ENCODE results near the gene PALS1.

PALS1 gene

DNA sequence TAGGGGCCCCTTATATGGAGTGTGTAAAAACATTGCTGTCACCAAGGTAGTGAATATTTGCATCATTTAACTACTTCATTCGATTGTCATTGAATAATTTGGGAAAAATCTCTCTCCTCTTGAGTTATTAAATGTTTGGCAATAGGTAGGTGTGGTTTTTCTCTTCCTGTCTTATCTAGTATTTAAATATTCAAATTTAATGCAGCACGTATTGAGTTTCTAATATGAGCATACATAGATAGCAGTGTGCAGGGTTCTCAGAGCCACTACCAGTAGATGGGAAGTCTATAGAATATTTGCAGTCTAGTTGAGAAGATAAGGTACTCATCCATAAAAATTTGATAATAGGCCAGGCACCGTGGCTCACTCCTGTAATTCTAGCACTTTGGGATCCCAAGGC, 16.7 kb downstream of the PALS1 start:
- TF ChIP-seq, protein P1, sequence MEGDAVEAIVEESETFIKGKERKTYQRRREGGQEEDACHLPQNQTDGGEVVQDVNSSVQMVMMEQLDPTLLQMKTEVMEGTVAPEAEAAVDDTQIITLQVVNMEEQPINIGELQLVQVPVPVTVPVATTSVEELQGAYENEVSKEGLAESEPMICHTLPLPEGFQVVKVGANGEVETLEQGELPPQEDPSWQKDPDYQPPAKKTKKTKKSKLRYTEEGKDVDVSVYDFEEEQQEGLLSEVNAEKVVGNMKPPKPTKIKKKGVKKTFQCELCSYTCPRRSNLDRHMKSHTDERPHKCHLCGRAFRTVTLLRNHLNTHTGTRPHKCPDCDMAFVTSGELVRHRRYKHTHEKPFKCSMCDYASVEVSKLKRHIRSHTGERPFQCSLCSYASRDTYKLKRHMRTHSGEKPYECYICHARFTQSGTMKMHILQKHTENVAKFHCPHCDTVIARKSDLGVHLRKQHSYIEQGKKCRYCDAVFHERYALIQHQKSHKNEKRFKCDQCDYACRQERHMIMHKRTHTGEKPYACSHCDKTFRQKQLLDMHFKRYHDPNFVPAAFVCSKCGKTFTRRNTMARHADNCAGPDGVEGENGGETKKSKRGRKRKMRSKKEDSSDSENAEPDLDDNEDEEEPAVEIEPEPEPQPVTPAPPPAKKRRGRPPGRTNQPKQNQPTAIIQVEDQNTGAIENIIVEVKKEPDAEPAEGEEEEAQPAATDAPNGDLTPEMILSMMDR (IDR thresholded peaks at IDR 0.05), result no peak

DNA sequence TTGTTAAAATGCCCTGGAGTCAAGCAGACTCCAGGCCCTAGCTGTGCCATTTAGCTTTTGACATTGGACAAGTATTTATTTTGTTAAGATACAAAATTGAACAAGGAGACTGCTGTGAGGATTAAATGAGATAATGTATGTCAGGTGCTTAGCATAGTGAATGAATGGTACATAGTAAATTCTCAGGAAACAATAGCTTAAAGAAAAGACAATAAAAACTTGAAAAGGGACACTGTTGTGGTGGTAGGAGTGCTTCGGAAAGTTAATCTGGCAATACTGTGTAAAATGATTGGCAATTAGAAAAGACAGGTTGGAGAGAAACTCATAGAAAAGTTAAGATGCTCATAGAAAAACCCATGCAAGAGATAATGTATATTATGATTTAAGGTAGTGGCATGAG, 19.7 kb downstream of the PALS1 start:
- TF ChIP-seq, protein P1 (IDR thresholded peaks at IDR 0.05), result no peak

DNA sequence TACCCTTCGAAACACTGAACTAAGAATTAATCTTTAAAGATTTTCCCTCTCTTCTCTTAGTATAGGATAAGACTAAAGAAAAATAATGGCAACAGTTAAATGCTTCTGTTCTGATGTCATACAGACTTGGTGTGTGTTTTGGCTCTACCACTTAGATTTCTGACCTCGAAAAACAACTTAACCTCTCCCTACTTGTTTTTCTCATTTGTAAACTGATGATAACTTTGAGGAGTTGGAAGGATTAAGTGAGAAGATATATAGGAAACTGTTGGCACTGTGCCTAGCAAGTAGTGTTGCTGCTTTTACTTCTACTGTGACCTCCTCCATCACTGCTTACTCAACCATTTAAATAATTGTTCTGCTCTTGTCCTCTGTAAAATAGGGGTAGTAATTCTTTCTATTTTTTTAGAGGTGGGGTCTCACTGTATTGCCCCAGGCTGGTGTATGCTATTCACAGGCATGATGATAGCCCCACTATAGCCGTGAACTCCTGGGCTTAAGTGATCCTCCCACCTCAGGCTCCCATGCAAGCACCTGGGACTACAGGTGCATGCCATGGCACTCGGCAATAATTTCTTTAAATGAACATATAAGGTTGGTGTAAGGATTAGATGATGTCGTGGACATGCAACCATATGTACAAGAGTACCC, 22.4 kb downstream of the PALS1 start:
- TF ChIP-seq, protein P1 (IDR thresholded peaks at IDR 0.05), result no peak

DNA sequence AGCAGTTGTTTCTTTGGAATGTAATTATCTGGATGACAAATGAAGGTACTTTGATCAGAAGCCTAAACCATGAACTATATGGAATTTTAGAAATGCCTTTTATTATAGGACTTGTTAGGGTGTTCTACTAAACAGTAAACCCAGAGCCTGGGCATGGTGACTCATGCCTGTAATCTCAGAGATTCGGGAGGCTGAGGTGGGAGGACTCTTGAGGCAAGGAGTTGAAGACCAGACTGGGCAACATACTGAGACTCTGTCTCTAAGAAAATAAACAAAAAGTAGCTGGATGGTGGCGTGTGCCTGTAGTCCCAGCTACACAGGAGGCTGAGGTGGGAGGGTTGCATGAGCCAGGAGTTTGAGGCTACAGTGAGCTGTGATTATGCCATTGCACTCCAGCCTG, 23.9 kb downstream of the PALS1 start:
- TF ChIP-seq, protein P1 (IDR thresholded peaks at IDR 0.05), result no peak

DNA sequence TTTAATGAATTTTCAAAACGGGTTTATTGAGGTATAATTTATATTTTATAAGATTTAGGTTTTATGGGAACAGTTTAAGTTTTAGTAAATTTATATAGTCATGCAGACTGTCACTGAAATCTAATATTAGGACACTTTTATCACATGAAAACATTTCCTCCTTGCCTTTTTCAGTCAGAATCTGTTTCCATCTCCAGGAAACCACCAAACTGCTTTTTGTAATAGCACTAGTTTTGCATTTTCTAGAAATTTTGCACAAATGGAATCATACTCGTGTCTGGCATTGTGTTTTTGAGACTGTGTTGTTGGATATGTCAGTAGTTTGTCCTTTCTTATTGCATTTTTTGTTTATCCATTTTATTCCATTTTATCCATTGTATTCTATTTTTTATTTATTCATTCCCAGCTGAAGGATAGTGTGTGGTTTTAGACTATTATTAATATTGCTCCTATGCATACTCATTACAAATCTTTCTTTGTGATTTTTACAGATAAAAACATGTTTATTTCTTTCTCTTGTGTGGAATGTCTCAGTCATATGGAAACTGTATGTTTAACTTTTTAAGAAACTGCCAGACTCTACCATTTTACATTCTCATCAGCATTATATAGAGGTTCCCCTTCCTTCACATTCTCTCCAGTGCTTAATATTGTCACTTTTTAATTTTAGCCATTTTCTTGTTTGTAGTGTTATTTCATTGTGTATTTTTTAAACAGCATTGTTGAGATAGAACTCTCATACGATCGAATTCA, 26.5 kb downstream of the PALS1 start:
- TF ChIP-seq, protein P1 (IDR thresholded peaks at IDR 0.05), result no peak

DNA sequence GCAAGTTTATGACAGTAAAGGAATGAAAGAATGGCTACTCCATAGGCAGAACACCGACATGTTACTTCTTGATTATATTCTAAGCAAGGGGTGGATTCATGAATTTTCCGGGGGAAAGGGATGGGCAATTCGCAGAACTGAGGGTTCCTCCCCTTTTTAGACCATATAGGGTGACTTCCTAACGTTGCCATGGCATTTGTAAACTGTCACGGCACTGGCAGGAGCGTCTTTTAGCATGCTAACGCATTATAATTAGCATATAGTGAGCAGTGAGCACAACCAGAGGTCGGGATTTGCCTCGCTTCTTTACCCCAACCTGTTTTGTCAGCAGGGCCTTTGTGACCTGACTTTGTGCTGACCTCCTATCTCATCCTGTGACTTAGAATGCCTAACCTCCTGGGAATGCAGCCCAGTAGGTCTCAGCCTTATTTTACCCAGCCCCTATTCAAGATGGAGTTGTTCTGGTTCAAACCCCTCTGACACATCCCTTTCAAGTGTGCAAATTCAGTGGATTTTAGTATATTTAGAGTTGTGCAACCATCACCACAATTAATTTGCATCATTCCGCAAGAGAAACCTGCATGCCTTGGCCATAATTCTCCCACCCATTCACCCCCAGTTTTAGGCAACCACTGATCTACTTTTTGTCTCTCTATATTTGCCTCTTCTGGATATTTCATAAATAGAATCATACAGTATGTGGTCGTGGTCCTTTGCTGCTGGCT, 27.4 kb downstream of the PALS1 start:
- TF ChIP-seq, protein P1 (IDR thresholded peaks at IDR 0.05), result no peak

DNA sequence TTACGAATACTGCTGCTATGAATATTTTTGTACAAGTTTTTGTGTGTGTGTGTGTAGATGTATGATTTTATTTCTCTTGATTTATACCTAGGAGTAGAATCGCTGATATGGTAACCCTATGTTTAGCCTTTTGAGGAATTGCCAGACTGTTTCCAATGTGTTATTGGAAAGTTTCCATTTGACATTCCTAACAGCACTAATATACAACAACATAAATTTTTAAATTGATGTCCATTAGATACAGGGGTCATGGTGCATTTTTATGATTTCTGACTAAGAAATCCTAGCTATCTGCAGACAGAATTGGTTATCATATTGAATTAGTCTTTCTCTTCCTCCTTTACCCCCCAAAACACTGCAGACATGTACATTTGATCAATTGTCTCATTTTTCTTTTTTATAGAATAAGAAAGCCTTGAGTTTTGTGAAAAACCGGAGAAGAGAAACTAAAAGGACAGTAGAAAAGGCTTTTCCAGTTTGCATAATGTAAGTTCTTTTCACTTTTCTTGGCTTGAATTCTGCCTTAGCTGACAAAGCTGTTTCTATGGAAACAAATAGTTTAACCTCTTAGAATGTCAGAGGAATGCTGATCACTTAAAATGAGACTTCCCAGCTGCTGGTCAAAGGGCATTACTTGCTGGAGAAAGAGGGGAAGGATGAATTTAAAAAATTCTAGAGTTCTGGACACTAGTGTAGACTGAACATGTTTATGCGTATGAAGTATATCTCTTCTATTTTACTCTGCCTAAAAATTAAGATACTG, 28.2 kb downstream of the PALS1 start:
- TF ChIP-seq, protein P1 (IDR thresholded peaks at IDR 0.05), result no peak
